DMS 273 (cell line): ENCODE measurements around the gene IFIT5.
A peak's percentile ranks its signal among the peaks of the same experiment; 100 is the strongest.
"Not testable (repeated sequence)": the region's sequence is repeated elsewhere in the genome, so short reads cannot be mapped to it uniquely, and the experiment has no call there.

Experiments
- DNase-seq: peaks from one replicate; lab custom pipeline; 2025; ENCODE audit not compliant: unreplicated experiment; lab: John Stamatoyannopoulos, UW

The IFIT5 gene

GRCh38 chr10:89392974-89393373, 21.4 kb upstream of the IFIT5 start:
- peak; percentile 5 for DNase-seq

GRCh38 chr10:89393898-89394297, 20.5 kb upstream of the IFIT5 start:
- DNase-seq, result no peak

DNA sequence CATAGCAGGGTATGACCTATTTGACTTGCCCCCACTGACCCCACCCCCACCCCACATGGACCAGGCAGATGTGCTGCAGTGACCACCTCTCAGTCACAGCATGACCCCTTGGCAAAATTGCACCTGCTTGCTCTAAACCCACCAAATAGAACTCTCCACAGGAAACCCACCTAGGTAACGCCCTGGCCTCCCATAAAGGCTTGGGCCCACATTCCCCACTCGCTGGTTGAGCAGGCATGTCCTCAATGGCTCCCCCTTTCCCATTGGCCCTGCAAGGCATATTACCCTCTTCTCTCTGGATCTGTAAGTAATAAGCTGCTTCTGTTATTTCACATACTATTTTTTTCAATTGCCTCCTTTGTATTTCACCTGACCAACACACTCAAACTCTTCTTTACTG, 19.2 kb upstream of the IFIT5 start:
- DNase-seq, result no peak

DNA sequence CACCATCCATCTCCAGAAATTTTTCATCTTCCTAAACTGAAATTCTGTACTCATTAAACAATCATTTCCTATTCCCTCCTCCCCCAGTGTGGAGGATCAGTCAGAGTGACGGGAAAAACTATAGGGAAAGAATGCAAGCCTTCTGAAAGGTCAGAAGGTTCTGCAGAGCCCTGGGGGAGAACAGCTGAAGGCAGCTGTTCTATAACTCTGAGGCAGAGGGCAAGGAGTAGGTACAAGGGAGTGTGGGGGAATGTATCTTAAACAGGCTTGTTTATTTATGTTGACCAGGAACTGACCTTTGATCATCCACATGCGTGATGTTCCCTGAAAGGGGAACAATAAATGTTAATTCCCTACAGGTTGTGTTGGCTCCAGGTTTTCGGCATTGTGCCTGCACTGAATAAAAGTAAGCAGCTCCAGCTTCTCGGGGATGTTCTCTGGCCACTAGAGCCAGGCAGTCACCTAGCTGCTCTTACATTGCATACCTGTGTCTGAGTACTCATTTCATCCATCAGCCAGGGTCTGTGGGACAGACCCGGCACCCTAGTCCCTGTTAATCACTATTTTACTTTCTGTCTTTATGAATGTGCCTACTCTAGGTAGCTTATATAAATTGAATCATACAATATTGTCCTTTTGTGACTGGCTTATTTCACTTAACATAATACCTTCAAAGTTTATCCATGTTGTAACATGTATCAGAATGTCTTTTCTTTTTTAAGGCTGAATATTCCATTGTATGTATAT, 16.2 kb upstream of the IFIT5 start:
- no peak for DNase-seq

DNA sequence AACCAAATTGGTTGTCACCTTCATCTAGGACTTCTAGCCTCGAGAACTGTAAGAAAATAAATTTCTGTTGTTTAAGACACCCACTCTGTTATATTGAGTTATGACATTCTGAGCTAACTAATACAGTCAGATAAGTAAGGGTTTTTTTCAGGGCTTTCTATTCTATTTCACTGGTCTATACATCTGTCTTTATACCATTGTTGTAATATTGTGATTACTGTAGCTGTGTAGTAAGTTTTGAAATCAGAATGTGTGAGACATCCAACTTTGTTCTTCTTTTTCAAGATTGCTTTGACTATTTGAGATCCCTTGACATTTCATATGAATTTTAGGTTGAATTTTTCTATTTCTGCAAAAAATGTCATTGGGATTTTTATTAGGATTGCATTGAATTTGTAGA, 14.4 kb upstream of the IFIT5 start:
- DNase-seq, result no peak

DNA sequence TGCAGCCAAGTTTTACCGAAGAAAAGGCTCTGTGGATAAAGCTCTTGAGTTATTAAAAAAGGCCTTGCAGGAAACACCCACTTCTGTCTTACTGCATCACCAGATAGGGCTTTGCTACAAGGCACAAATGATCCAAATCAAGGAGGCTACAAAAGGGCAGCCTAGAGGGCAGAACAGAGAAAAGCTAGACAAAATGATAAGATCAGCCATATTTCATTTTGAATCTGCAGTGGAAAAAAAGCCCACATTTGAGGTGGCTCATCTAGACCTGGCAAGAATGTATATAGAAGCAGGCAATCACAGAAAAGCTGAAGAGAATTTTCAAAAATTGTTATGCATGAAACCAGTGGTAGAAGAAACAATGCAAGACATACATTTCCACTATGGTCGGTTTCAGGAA, 11.3 kb upstream of the IFIT5 start:
- no peak for DNase-seq

DNA sequence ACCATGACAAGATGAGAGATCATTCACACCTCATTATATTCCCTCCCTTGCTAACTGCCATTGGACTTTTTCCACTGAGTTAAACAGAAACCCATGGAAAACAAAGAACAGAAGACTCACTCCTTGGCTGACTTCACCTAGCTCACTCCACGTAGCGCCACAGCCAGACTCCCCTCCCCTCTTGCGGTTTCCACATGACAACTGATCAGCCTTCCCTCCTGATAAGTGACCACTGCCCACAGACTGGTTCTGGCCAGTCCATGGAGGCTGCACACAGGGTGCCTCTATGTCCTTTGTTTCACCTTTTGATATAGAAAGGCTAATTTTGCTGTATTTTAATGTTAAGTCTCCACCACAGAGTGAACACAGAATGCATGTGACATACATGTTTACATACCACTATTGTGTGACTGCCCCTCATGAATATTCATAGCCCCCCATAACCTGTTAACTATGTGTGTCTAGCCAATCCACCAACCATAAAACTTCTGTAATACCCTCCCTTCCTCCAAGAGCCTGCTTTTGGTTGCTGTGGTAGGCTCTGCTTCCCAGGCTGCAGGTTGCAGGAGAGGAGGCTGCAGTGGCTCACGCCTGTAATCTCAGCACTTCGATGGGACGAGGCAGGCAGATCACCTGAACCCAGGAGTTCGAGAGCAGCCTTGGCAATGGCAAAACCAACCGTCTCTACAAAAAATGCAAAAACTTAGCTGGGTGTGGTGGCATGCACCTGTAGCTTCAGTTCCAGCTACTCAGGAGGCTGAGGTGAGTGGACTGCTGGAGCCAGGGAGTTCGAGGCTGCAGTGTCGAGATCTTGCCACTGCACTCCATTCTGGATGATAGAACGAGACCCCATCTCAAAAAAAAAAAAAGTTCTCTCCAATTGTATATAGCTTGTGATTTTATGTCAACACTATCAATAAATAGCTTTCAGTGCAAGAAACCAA, 10.0 kb upstream of the IFIT5 start:
- no peak for DNase-seq

DNA sequence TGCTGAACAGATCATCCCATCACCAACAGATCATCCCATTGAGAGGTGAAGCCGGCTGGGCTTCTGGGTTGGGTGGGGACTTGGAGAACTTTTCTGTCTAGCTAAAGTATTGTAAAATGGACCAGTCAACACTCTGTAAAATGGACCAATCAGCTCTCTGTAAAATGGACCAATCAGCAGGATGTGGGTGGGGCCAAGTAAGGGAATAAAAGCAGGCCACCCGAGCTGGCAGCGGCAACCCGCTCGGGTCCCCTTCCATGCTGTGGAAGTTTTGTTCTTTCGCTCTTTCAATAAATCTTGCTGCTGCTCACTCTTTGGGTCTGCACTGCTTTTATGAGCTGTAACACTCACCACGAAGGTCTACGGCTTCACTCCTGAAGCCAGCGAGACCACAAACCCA, 8.2 kb upstream of the IFIT5 start:
- DNase-seq, result not testable (repeated sequence)

GRCh38 chr10:89407792-89408191, 6.6 kb upstream of the IFIT5 start:
- not testable (repeated sequence) for DNase-seq

- not testable (repeated sequence) for DNase-seq
These were observed 5.1 kb upstream of the IFIT5 start for GRCh38 chr10:89409282-89409681.

DNA sequence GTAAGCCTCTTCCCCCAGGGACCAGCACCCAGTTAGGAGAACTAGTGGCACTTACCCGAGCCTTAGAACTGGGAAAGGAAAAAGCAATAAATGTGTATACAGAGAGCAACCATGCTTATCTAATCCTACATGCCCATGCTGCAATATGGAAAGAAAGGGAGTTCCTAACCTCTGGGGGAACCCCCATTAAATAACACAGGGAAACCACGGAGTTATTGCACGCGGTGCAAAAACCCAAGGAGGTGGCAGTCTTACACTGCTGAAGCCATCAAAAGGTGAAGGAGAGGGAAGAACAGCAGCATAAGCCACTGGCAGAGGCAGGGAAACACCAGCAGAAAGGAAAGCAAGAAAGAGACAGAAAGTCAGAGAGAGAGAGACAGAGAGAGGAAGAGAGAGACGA, 3.8 kb upstream of the IFIT5 start:
- not testable (repeated sequence) for DNase-seq

- not testable (repeated sequence) for DNase-seq
These were observed 3.2 kb upstream of the IFIT5 start for GRCh38 chr10:89411135-89411534.

- not testable (repeated sequence) for DNase-seq
These were observed 2.1 kb upstream of the IFIT5 start for GRCh38 chr10:89412276-89412675.

DNA sequence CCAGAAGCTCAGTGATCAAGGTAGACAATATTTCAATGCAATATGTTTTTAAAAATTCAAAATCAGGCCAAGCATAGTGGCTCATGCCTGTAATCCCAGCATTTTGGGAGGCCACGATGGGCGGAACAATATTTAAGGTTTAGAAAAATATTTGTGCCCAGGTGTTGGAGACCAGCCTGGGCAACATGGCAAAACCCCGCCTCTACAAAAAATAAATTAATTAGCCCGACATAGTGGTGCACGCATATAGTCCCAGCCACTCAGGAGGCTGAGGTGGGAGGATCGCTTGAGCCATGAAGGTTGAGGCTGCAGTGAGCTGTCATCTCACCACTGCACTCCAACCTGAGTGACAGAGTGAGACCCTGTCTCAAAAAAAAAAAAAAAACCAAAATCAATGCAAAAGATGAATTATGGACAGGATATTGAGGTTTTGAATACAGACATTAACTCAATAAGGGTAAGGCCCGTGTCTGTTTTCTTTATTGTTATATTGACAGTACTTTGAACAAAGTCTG, 913 bp upstream of the IFIT5 start:
- no peak for DNase-seq

DNA sequence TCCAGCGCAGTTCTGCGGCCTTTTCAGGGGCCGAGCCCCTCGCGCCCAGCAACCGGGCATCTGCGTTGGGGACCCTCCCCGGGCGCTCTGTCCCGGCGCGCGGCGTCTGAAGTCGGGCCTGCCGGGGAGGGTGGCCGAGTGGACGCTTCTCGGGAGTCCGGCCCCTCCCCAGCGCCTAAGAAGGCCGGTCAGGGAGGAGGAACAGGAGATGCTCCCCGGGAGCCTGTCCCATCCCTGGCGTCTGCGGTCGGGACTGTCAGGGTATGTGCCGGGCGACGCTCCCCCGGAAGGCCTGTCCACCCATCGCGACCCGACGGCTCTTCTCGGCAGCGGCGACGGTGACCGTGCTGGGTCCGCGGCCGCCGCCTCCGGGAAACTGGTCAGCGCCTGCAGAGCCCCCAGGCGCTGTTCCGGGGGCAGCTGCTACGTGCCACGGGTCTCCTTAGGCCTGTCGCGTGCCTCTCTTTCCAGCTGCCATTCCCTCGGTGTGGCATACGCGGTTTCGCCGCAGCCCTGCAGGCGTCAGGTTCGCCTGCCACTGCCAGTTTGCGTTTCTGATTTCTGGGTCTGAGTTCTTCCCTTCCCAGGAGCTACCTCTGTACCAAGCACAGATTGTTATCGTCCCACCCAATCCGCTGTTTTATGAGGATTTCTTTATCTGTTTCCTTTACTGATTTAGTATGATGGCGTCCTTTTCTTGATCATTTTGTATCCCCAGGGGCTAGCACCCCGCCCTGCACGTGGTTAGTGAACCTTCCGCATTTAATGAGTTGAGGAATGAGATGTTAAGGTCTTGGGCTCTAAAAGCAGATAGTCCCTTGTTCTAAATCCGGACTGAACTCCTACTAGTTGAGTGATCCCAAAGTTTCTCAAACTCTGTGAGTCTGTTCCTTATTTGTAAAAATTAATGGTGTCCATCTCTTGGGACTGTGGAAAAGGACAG, 782 bp downstream of the IFIT5 start:
- DNase-seq, result peak; percentile 46

DNA sequence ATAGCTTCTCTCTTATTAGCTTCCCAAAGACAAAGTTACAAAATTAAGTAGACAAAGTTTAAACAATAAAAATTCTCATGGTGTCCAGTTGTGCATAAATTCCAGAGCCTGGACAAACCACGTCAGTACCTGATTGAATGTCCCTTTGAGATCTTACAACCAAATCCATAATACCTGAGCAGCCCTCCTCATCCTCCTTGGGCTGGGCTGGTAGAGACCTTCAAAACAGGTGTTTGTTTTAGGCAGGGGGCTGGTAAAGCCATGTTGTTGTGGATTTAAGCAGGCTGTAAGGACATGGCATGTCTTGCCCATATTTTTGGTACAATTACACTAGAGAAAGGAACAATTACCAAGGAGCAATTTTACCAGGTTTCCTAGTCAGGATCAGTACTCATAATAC, 2.1 kb downstream of the IFIT5 start:
- DNase-seq, result no peak

- DNase-seq, result peak; percentile 13
These were observed 5.2 kb downstream of the IFIT5 start for GRCh38 chr10:89419548-89419947.

DNA sequence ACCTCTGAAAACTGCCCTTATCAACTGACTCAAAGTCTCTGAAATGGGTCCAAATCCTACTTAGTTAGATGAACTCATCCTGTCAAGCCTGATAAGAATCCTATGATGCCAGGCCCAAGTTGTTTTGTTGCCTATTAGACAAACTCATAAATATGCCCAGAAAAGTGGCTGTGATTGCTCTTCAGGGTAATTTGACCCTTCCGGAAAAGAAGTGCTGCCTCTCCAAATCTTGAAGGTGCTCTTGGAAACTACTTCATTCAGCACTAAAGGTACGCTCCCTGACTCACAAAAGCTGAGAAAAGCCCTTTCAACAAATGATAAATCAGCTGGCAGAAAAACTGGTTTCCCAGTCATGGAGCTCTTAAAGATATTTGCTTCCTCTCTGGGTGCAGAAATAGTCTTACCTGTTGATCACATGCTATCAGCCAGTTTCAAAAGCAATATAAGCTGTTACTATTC, 6.7 kb downstream of the IFIT5 start:
- no peak for DNase-seq

DNA sequence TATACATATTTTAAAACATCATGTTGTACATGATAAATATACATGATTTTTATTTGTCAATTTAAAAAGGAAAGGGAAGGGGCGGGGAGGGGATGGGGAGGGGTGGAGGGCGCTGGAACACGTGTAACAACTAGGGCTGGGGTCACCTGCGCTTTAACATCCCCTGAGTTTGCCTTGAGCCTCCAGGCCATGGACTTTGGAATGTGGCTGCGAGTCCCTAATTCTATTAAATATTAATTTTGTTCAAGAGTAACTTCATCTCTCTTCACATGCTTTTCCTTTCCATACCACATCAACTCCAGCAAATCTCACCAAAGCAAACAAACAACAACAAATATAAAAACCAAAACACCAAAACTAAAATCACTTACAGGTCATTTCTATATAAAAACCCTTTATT, 10.6 kb downstream of the IFIT5 start:
- no peak for DNase-seq

- peak; percentile 57 for DNase-seq
These were observed 12.0 kb downstream of the IFIT5 start for GRCh38 chr10:89426230-89426868.
